HUES48 (cell line): ENCODE measurements around the gene FLT4.

ENCODE experiments used
- H3K27ac ChIP-seq: one replicate; pipeline ENCODE4 v1.7.0; 2013; ENCODE audit warnings: low read depth, low read length, inconsistent platforms
- H3K27me3 ChIP-seq: 2 replicates; pipeline ENCODE4 v1.6.1; 2013; ENCODE audit warnings: mild to moderate bottlenecking, low read length; ENCODE audit not compliant: control insufficient read depth, insufficient read depth
- H3K36me3 ChIP-seq: 2 replicates; pipeline ENCODE4 v1.6.1; 2013; ENCODE audit warnings: low read length; ENCODE audit not compliant: control insufficient read depth, insufficient read depth
- H3K4me1 ChIP-seq: 2 replicates; pipeline ENCODE4 v1.6.1; 2013; ENCODE audit warnings: mild to moderate bottlenecking, low read length; ENCODE audit not compliant: control insufficient read depth, insufficient read depth
- H3K4me3 ChIP-seq: 2 replicates; pipeline ENCODE4 v1.5.1; 2013; ENCODE audit warnings: mild to moderate bottlenecking, low read depth, low read length
- H3K9ac ChIP-seq: 2 replicates; pipeline ENCODE4 v1.6.1; 2013; ENCODE audit warnings: mild to moderate bottlenecking, low read depth, low read length, moderate library complexity
- H3K9me3 ChIP-seq: 2 replicates; pipeline ENCODE4 v1.6.1; 2013; ENCODE audit warnings: low read length; ENCODE audit not compliant: control insufficient read depth, insufficient read depth

FLT4 gene

DNA sequence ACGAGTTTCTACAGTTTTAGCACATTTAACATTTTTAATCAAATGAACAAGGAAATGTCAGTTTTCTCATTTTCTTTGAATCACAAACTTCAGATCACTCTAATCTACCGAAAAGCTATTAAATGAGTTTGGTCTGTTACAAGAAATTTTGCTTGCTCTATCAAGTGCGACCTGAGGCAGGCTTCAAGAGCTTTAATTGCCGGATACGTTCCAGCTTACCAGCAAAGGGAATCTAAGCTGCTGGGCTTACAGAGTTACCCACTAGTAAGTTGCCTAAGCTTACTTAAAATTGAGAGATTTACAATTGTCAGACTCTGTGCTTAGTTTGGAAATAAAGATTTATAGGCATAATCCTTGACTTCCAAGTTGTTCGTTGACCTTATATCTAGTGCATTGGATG lies 68.7 kb downstream of the FLT4 start:
- H3K9me3 ChIP-seq, result no peaks in the 10 kb centered on the region
- H3K4me3 ChIP-seq, result no peak overlapping the region
- H3K27me3 ChIP-seq, result no peaks in the 10 kb centered on the region
- H3K4me1 ChIP-seq, result no peaks in the 10 kb centered on the region
- H3K9ac ChIP-seq, result no peak overlapping the region
- H3K36me3 ChIP-seq, result peaks cover 20% of the 10 kb centered on the region
- no peak overlapping the region for H3K27ac ChIP-seq

DNA sequence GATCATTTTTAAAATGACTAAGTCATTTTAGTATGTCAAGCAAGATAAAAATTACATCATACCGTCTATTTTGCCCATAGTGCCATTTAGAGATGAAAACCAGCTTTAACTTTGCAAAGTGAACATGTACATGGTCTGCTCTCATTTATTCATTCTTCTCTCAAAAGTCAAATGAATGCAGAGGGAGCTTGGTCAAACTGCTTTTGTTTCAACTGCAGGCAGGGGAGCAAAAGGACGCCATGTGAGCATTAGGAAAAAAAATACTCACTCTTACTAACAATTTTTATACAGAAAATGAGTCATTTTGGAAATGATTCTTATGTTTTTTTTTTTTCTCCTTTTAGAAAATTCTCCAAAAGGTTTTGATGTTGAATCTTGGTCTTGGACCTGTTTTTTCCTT lies 73.8 kb downstream of the FLT4 start:
- H3K27me3 ChIP-seq, result no peaks in the 10 kb centered on the region
- no peaks in the 10 kb centered on the region for H3K9me3 ChIP-seq
- no peaks in the 10 kb centered on the region for H3K4me1 ChIP-seq
- H3K36me3 ChIP-seq, result peaks cover 67% of the 10 kb centered on the region
- no peak overlapping the region for H3K4me3 ChIP-seq
- no peak overlapping the region for H3K9ac ChIP-seq
- no peak overlapping the region for H3K27ac ChIP-seq

- H3K4me1 ChIP-seq, result no peaks in the 10 kb centered on the region
- no peak overlapping the region for H3K4me3 ChIP-seq
- no peak overlapping the region for H3K9ac ChIP-seq
- H3K9me3 ChIP-seq, result no peaks in the 10 kb centered on the region
- H3K36me3 ChIP-seq, result peaks cover 88% of the 10 kb centered on the region
- no peak overlapping the region for H3K27ac ChIP-seq
- H3K27me3 ChIP-seq, result no peaks in the 10 kb centered on the region
These were observed 80.5 kb downstream of the FLT4 start for GRCh38 chr5:180568914-180569313.

DNA sequence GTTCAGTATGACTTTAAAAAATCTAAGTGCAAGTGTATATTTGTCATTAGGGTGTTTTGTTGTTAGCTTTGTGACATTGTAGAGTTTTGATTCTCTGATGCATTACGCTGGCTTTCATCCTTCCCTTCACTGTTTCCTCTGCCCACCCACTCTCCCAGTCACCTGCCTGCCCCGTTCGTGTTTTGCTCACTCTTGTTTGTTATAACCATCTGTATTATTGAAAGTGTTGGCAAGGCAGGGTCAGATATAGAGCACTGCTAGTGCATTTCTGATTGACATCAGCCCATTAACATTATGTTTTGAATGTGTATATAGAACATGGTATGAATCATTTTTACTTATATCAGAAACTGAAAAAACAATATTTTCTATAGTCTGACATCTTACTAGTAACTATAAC lies 85.4 kb downstream of the FLT4 start:
- Histone ChIP-seq H3K9ac (no peak overlapping the region), H3K27ac (no peak overlapping the region), H3K4me1 (no peaks in the 10 kb centered on the region), H3K27me3 (no peaks in the 10 kb centered on the region), H3K9me3 (no peaks in the 10 kb centered on the region), H3K4me3 (no peak overlapping the region), H3K36me3 (peaks cover 65% of the 10 kb centered on the region)

DNA sequence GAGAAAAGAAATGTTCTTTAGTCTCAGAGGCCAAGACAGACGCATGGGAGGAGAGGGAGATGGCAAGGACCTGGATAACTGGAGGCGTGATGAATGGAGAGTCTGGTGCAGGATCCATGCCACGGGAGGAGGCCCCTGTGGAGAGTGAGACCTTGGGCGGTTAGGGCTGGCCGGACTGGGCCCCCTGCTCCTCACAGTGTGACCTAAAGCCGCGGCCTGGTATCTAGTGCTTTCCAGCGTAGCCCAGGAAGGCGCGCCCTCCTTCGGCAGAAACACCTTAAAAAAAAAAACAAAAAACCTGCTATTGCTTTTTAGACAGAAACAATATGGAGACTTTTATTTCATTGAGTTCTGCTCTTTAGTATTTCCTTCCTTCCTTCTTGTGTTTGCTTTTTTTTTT lies 91.2 kb downstream of the FLT4 start:
- Histone ChIP-seq H3K9ac (no peak overlapping the region), H3K36me3 (peaks cover 55% of the 10 kb centered on the region), H3K27me3 (no peaks in the 10 kb centered on the region), H3K4me1 (no peaks in the 10 kb centered on the region), H3K9me3 (no peaks in the 10 kb centered on the region), H3K4me3 (no peak overlapping the region), H3K27ac (no peak overlapping the region)

DNA sequence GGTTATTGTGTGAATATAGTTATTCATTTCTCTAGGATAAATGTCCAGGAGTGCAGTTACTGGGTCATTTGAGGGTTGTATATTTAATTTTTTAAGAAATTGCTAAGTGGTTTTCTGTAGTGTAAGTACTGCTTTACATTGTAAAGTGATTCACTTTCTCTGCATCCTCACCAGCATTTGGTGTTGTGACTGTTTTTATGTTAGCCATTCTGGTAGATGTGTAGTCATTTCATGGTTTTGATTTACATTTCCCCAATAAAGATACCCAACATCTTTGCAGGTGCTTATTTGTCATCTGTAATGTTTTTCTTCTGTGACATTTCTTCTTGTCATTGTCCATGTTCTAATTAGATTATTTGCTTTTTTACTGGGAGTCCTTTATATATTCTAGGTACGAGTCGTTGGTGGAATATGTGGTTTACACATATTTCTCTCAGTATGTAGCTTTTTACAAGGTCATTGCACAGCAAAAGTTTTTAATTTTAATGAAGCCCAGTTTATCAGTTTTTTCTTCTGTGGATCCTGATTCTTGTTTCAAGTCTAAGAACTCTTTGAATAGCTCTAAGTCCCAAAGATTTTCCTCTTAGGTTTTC lies 92.1 kb downstream of the FLT4 start:
- H3K27me3 ChIP-seq, result no peaks in the 10 kb centered on the region
- no peak overlapping the region for H3K9ac ChIP-seq
- no peak overlapping the region for H3K27ac ChIP-seq
- no peaks in the 10 kb centered on the region for H3K4me1 ChIP-seq
- no peak overlapping the region for H3K4me3 ChIP-seq
- no peaks in the 10 kb centered on the region for H3K9me3 ChIP-seq
- peaks cover 59% of the 10 kb centered on the region for H3K36me3 ChIP-seq

DNA sequence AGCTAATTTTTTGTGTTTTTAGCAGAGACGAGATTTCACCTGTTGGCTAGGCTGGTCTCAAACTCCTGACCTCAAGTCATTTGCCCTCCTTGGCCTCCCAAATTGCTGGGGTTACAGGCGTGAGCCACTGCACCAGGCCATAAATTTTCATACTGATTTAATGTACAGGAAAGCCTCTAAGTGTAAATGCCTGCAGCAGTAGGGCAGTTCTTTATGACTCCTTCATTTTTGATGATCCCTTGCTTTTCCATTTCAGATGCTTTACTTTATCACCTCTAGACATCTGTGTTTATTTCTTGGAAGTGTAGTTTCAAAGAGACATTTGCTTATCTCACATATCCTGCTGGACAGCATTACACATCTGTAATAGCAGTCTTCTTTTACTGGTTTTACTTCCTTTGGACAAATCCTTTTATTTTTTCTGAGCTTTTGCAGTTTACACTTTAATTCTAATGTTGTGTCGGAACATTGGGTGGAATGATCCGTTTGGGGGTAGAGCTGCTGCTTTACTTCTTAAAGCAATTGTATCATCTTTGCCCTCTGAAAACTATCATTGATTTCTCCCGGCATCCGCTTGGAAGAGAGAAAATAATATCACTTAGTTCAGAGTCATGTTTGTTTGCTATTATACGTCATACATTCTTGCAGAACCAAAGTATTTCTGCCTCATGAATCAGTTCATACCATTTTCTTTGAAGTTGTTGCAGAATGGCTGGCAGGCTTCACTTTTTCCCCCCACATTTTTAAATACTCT lies 94.1 kb downstream of the FLT4 start:
- no peak overlapping the region for H3K9ac ChIP-seq
- H3K36me3 ChIP-seq, result peaks cover 64% of the 10 kb centered on the region
- no peaks in the 10 kb centered on the region for H3K9me3 ChIP-seq
- H3K27ac ChIP-seq, result no peak overlapping the region
- no peak overlapping the region for H3K4me3 ChIP-seq
- no peaks in the 10 kb centered on the region for H3K4me1 ChIP-seq
- no peaks in the 10 kb centered on the region for H3K27me3 ChIP-seq

DNA sequence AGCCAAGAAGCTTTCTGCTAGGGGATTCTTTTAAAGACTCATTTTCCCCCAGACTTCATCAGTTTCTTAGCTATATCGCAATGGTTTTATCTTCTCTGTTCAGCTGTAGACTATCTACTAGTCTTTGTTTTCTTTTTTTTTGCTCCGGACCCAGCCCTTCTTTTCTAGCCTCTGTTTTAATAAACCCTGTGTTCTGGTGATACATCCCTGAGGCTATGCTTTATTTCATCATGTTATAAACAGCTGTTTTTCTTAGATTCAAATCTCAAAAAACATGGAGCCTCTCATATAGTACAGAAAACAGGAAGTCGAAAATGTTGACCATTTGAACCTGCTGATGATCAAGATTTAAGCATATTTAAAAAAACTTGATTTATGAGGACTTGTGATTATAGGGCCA lies 95.9 kb downstream of the FLT4 start:
- no peak overlapping the region for H3K27ac ChIP-seq
- H3K4me3 ChIP-seq, result no peak overlapping the region
- H3K9ac ChIP-seq, result no peak overlapping the region
- H3K27me3 ChIP-seq, result no peaks in the 10 kb centered on the region
- no peaks in the 10 kb centered on the region for H3K4me1 ChIP-seq
- no peaks in the 10 kb centered on the region for H3K9me3 ChIP-seq
- H3K36me3 ChIP-seq, result peaks cover 63% of the 10 kb centered on the region
